OCI-LY1 (cell line): ENCODE data around the gene PLEKHG4B.

Experiments
- EZH2 ChIP-seq: fragments of 200-600 bp; sonication (generic), shearing (Covaris generic); IDR thresholded peaks from 2 replicates; pipeline ENCODE4 v1.8.0; 2017; ENCODE audit warnings: borderline replicate concordance, mixed run types, mild to moderate bottlenecking, antibody characterized with exemption, low read length, moderate library complexity, mixed read lengths
- TF ChIP-seq, protein P1 (sequence below): fragments of 200-600 bp; sonication (generic), shearing (Covaris generic); IDR thresholded peaks from 2 replicates; pipeline ENCODE4 v1.5.1; 2017; ENCODE audit warnings: mild to moderate bottlenecking, antibody characterized with exemption, low read length, moderate library complexity, mixed read lengths

DNA sequence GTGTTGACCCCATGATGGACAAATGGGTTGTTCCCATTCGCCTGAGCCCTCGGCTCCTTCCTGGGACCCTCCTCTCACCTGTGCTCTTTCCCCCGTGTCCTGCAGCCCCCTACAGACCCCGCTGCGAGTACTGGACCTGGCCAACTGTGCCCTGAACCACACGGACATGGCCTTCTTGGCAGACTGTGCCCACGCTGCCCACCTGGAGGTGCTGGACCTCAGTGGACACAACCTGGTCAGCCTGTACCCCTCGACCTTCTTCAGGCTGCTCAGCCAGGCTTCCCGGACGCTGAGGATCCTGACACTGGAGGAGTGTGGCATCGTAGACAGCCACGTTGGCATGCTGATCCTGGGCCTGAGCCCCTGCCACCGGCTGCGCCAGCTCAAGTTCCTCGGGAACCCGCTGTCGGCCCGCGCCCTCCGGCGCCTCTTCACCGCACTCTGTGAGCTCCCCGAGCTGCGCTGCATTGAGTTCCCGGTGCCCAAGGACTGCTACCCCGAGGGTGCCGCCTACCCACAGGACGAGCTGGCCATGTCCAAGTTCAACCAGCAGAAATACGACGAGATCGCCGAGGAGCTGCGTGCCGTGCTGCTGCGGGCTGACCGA, 102.7 kb downstream of the PLEKHG4B start:
- TF ChIP-seq, protein P1, sequence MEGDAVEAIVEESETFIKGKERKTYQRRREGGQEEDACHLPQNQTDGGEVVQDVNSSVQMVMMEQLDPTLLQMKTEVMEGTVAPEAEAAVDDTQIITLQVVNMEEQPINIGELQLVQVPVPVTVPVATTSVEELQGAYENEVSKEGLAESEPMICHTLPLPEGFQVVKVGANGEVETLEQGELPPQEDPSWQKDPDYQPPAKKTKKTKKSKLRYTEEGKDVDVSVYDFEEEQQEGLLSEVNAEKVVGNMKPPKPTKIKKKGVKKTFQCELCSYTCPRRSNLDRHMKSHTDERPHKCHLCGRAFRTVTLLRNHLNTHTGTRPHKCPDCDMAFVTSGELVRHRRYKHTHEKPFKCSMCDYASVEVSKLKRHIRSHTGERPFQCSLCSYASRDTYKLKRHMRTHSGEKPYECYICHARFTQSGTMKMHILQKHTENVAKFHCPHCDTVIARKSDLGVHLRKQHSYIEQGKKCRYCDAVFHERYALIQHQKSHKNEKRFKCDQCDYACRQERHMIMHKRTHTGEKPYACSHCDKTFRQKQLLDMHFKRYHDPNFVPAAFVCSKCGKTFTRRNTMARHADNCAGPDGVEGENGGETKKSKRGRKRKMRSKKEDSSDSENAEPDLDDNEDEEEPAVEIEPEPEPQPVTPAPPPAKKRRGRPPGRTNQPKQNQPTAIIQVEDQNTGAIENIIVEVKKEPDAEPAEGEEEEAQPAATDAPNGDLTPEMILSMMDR, result no peak
- no peak for TF ChIP-seq EZH2
